ENCODE data around the gene NDUFS3.

DNA sequence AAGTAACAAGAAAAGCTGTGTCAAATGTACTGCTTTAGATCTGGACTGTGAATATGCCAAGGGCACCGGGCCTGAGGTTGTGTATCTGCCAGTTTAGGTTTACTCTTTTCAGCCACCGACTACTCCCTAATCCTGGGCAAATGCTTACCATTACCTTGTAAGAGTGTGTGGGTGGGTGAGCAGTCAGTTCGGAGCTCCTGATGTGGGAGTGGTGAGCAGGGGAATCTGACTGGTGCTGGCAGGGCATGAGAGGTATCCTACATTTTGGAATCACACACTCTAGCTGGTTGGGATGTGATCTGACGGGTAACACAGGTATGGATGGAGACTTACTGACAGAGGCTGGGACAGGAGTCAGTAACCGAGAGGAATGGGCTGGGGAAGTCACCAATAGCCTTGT lies 5.0 kb downstream of the NDUFS3 start:
- TF ChIP-seq, protein P1, sequence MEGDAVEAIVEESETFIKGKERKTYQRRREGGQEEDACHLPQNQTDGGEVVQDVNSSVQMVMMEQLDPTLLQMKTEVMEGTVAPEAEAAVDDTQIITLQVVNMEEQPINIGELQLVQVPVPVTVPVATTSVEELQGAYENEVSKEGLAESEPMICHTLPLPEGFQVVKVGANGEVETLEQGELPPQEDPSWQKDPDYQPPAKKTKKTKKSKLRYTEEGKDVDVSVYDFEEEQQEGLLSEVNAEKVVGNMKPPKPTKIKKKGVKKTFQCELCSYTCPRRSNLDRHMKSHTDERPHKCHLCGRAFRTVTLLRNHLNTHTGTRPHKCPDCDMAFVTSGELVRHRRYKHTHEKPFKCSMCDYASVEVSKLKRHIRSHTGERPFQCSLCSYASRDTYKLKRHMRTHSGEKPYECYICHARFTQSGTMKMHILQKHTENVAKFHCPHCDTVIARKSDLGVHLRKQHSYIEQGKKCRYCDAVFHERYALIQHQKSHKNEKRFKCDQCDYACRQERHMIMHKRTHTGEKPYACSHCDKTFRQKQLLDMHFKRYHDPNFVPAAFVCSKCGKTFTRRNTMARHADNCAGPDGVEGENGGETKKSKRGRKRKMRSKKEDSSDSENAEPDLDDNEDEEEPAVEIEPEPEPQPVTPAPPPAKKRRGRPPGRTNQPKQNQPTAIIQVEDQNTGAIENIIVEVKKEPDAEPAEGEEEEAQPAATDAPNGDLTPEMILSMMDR (IDR thresholded peaks at IDR 0.05; ENCODE audit: poor library complexity) = no peak
- no peak for TF ChIP-seq EZH2 (IDR thresholded peaks at IDR 0.05; ENCODE audit: borderline replicate concordance)
- no peak for TF ChIP-seq EZH2phosphoT487 (IDR thresholded peaks at IDR 0.05; ENCODE audit: low read depth, severe bottlenecking, unreplicated experiment)

All from hepatocyte (in vitro differentiated cells).